ENCODE data around the gene RASSF1. TPM values are rescaled to one million over a fixed set of nuclear protein-coding genes. Genes with fewer than 3 reads are reported as not detected.
A peak's percentile ranks its signal among the peaks of the same experiment; 100 is the strongest.

Gene RASSF1
- total and polyA plus RNA-seq, 10 of the 15 experiments (the other 5 are each of a cell fraction or from before 2014, with no cell fraction given), result 4.4 to 59.6 (median 37.2) TPM

DNA sequence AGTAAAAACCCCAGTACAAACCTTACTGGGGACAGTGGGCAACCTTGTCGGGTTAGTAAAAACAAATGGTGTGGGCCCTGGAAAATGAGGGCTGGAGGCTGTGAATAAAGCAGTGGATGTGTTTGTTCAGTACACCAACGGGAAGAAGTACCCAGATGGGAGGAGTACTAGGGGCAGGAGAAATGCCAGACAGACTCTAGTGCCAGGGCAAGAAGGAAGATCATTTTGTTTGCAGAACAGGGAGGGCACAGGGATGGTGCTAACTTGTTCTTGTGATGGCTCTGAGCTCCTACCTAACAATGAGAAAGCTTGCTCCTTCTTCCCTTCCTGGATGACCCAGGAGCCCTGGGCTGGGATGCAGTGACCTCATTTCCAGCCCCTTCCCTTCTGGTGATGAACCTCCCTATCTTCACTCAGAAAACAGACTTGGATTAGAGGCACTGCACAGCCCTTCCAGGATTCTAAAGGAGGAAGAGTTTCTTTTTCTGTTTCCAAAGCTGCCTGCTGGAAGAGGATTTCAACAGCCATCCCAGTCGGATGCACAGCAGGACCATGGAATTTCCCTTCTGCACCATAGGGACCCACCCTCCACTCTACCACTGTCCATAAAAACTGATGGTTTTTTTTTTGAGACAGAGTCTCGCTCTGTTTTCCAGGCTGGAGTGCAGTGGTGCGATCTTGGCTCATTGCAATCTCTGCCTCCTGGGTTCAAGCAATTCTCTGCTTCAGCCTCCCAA lies 6.1 kb downstream of the RASSF1 start:
- Histone ChIP-seq H3K79me2 (ENCODE audit: control insufficient read depth, insufficient read depth, low read length) (peaks cover 64% of the 10 kb centered on the region), H3K27ac (ENCODE audit: control insufficient read depth, insufficient read depth) (no peak overlapping the region; the same call in 1 of the 2 replicates), H3K9ac (ENCODE audit: control insufficient read depth, insufficient read depth, low read length) (peak overlapping the region; percentile 15; the same call in 1 of the 2 replicates), H2AFZ (ENCODE audit: control insufficient read depth, low read depth, low read length) (no peak overlapping the region), H3K9me3 (replicated peaks; ENCODE audit: control insufficient read depth, insufficient read depth, low read length) (no peaks in the 10 kb centered on the region), H3K4me3 (peak overlapping the region; percentile 28; the same call in 1 of the 2 replicates), H3K4me1 (ENCODE audit: control insufficient read depth, insufficient read depth, low read length) (peaks cover 10% of the 10 kb centered on the region; the same call in 1 of the 2 replicates), H3K4me2 (ENCODE audit: control insufficient read depth, insufficient read depth) (peak overlapping the region; percentile 77), H4K20me1 (ENCODE audit: control insufficient read depth, insufficient read depth) (no peaks in the 10 kb centered on the region; the same call in 1 of the 2 replicates), H3K36me3 (ENCODE audit: control insufficient read depth in 2 of 2, insufficient read depth in 2 of 2, low read length in 1 of 2) (peaks cover 16 to 25% of the 10 kb centered on the region in 2 experiments), H3K27me3 (replicated peaks in 1 of 2; ENCODE audit: control insufficient read depth in 2 of 2, insufficient read depth in 2 of 2, low read length in 1 of 2) (no peaks in the 10 kb centered on the region)
- DNase-seq (ENCODE audit: low read depth, low spot score) (no peak), ATAC-seq (no peak), FAIRE-seq (no peak)
- ChIA-PET SMC1A (ENCODE audit: uncharacterized antibody, unreplicated experiment) (interaction anchor here (1.5 kb wide), 1 partner anchor 13 kb away, joined by 3 read pairs; no protein-coding TSS in a partner anchor), POLR2A (interaction anchor here (0.5 to 1.7 kb wide), 4 partner anchors 12 to 375 kb away, joined by 3 to 6 read pairs (median 4); partner anchors contain the start of gene HYAL2), CTCF (interaction anchor here (1.5 to 10.5 kb wide), 2 partner anchors 12 to 36 kb away, joined by 5 to 72 read pairs; partner anchors contain the start of genes HYAL2, HYAL3 and NAA80), RAD21 (ENCODE audit: unreplicated experiment) (interaction anchor here (0.5 kb wide), 1 partner anchor 135 kb away, joined by 3 read pairs; no protein-coding TSS in a partner anchor)
- 54% methylated on average over 5 of the region's 5 CpGs for WGBS (ENCODE audit: insufficient coverage, insufficient replicate concordance, low lambda C conversion rate, missing lambda C conversion rate)
- TF ChIP-seq, protein P1, sequence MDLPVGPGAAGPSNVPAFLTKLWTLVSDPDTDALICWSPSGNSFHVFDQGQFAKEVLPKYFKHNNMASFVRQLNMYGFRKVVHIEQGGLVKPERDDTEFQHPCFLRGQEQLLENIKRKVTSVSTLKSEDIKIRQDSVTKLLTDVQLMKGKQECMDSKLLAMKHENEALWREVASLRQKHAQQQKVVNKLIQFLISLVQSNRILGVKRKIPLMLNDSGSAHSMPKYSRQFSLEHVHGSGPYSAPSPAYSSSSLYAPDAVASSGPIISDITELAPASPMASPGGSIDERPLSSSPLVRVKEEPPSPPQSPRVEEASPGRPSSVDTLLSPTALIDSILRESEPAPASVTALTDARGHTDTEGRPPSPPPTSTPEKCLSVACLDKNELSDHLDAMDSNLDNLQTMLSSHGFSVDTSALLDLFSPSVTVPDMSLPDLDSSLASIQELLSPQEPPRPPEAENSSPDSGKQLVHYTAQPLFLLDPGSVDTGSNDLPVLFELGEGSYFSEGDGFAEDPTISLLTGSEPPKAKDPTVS (IDR thresholded peaks at IDR 0.05; ENCODE audit: low read depth, low read length), result no peak
- no peak for TF ChIP-seq SIN3A (IDR thresholded peaks at IDR 0.05; ENCODE audit: low read depth, low read length)
- TF ChIP-seq, protein P2, sequence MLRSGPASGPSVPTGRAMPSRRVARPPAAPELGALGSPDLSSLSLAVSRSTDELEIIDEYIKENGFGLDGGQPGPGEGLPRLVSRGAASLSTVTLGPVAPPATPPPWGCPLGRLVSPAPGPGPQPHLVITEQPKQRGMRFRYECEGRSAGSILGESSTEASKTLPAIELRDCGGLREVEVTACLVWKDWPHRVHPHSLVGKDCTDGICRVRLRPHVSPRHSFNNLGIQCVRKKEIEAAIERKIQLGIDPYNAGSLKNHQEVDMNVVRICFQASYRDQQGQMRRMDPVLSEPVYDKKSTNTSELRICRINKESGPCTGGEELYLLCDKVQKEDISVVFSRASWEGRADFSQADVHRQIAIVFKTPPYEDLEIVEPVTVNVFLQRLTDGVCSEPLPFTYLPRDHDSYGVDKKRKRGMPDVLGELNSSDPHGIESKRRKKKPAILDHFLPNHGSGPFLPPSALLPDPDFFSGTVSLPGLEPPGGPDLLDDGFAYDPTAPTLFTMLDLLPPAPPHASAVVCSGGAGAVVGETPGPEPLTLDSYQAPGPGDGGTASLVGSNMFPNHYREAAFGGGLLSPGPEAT (IDR thresholded peaks at IDR 0.05; ENCODE audit: low read depth), result no peak
- no peak for TF ChIP-seq RCOR1 (conservative IDR thresholded peaks at IDR 0.05; ENCODE audit: low read depth, low read length)
- no peak for TF ChIP-seq POLR2AphosphoS2 (IDR thresholded peaks at IDR 0.05; ENCODE audit: low read depth, low read length)
- TF ChIP-seq IRF5 (IDR thresholded peaks at IDR 0.05; ENCODE audit: borderline replicate concordance), result no peak
- no peak for TF ChIP-seq SREBF1 (IDR thresholded peaks at IDR 0.05; ENCODE audit: low read length)
- no peak for TF ChIP-seq TCF7 (IDR thresholded peaks at IDR 0.05; ENCODE audit: borderline replicate concordance)
- no peak for TF ChIP-seq MYB (IDR thresholded peaks at IDR 0.05; ENCODE audit: borderline replicate concordance, low read depth, low read length)
- in situ Hi-C loops (cut with MboI), result loop anchor here (10.0 kb wide), 1 partner anchor 1060 kb away; the partner anchor contains the start of gene RBM15B
- no TSS peak for BruUV-seq (replicated peaks)
- intact Hi-C loops (cut with micrococcal nuclease; ENCODE audit: unreplicated experiment), result loop anchor here (5.0 kb wide), 2 partner anchors 37 to 97 kb away; partner anchors contain the start of genes GNAI2, HYAL3 and NAA80

Measured in GM12878 (cell line).